Neutrophil (primary cell): ENCODE results near the gene ARL5C.

Experiments used
- H3K27ac ChIP-seq: fragments of 200-600 bp; sonication (generic); 2 replicates; pipeline ENCODE4 v1.5.1; 2016; ENCODE audit warnings: mild to moderate bottlenecking, moderate library complexity
- H3K27me3 ChIP-seq: fragments of 200-600 bp; sonication (generic); 2 replicates; pipeline ENCODE4 v1.6.0; 2016; ENCODE audit warnings: mild to moderate bottlenecking
- H3K36me3 ChIP-seq: fragments of 200-600 bp; sonication (generic); 2 replicates; pipeline ENCODE4 v1.5.1; 2017
- H3K4me1 ChIP-seq, 2 experiments: fragments of 200-600 bp in 1 of 2; sonication (generic) in 1 of 2; 1 replicate in 1 of 2; 2 replicates in 1 of 2; pipeline versions ENCODE4 v1.5.1 to v1.6.1; 2013 to 2016; ENCODE audit warnings: low read depth in 1 of 2, low read length in 1 of 2, mild to moderate bottlenecking in 1 of 2, moderate library complexity in 1 of 2; ENCODE audit not compliant: control insufficient read depth in 1 of 2, insufficient read depth in 1 of 2
- H3K4me3 ChIP-seq, 2 experiments: fragments of 200-600 bp in 1 of 2; sonication (generic) in 1 of 2; 1 replicate in 1 of 2; 2 replicates in 1 of 2; pipeline ENCODE4 v1.5.1; 2013 to 2016; ENCODE audit warnings: low read depth in 1 of 2, low read length in 1 of 2, mild to moderate bottlenecking in 1 of 2, moderate library complexity in 1 of 2
- H3K9me3 ChIP-seq: fragments of 200-600 bp; sonication (generic); 2 replicates; pipeline ENCODE4 v1.5.1; 2016
- CTCF ChIP-seq: fragments of 200-600 bp; sonication (generic); IDR thresholded peaks from 2 replicates; pipeline ENCODE4 v1.5.1; 2016; ENCODE audit warnings: antibody characterized with exemption

ARL5C gene

GRCh38 chr17:39196808-39197291, 30.9 kb upstream of the ARL5C start:
- no peaks in the 10 kb centered on the region for H3K9me3 ChIP-seq
- peak overlapping the region; percentile 46 to 67 for H3K4me3 ChIP-seq
- TF ChIP-seq CTCF = no peak
- peaks cover 5% of the 10 kb centered on the region for H3K36me3 ChIP-seq
- H3K4me1 ChIP-seq = peaks cover 31 to 45% of the 10 kb centered on the region in 2 experiments
- H3K27me3 ChIP-seq = peaks cover 60% of the 10 kb centered on the region
- no peak overlapping the region for H3K27ac ChIP-seq

- Histone ChIP-seq H3K4me1 (peaks cover 30 to 42% of the 10 kb centered on the region in 2 experiments), H3K27ac (no peak overlapping the region), H3K4me3 (no peak overlapping the region), H3K36me3 (no peaks in the 10 kb centered on the region), H3K9me3 (no peaks in the 10 kb centered on the region), H3K27me3 (peaks cover 60% of the 10 kb centered on the region)
- no peak for TF ChIP-seq CTCF
Measured at GRCh38 chr17:39196241-39196807, 30.4 kb upstream of the ARL5C start.

- no peaks in the 10 kb centered on the region for H3K9me3 ChIP-seq
- TF ChIP-seq CTCF = no peak
- H3K4me3 ChIP-seq = no peak overlapping the region
- H3K4me1 ChIP-seq = peaks cover 24 to 36% of the 10 kb centered on the region in 2 experiments
- H3K27ac ChIP-seq = no peak overlapping the region
- peaks cover 60% of the 10 kb centered on the region for H3K27me3 ChIP-seq
- no peaks in the 10 kb centered on the region for H3K36me3 ChIP-seq
Measured at GRCh38 chr17:39195568-39196160, 29.7 kb upstream of the ARL5C start.

GRCh38 chr17:39194985-39195524, 29.1 kb upstream of the ARL5C start:
- Histone ChIP-seq H3K4me3 (no peak overlapping the region), H3K27me3 (peaks cover 60% of the 10 kb centered on the region), H3K9me3 (no peaks in the 10 kb centered on the region), H3K27ac (no peak overlapping the region), H3K4me1 (peaks cover 20 to 32% of the 10 kb centered on the region in 2 experiments), H3K36me3 (no peaks in the 10 kb centered on the region)
- no peak for TF ChIP-seq CTCF

- Histone ChIP-seq H3K4me3 (no peak overlapping the region), H3K36me3 (no peaks in the 10 kb centered on the region), H3K27ac (no peak overlapping the region), H3K27me3 (peaks cover 60% of the 10 kb centered on the region), H3K4me1 (peaks cover 15 to 28% of the 10 kb centered on the region in 2 experiments), H3K9me3 (no peaks in the 10 kb centered on the region)
- TF ChIP-seq CTCF = no peak
Measured at GRCh38 chr17:39194089-39194984, 28.4 kb upstream of the ARL5C start.
